ENCODE results near the gene WNK1.

The WNK1 gene

GRCh38 chr12:728781-729180, 23.6 kb upstream of the WNK1 start:
- no peaks in the 10 kb centered on the region for H3K4me1 ChIP-seq
- H2AFZ ChIP-seq, result no peak overlapping the region
- H3K9me3 ChIP-seq (ENCODE audit: control insufficient read depth, low read length), result no peaks in the 10 kb centered on the region
- no peak overlapping the region for H3K4me2 ChIP-seq (ENCODE audit: low read length)
- H3K9ac ChIP-seq, result no peak overlapping the region
- no peak overlapping the region for H3K27ac ChIP-seq
- H3K36me3 ChIP-seq (ENCODE audit: control insufficient read depth, insufficient read depth, low read length), result no peaks in the 10 kb centered on the region
- H3K4me3 ChIP-seq (ENCODE audit: low read depth, low read length), result no peak overlapping the region
- TF ChIP-seq CTCF (IDR thresholded peaks at IDR 0.05), result no peak
- no peaks in the 10 kb centered on the region for H3K27me3 ChIP-seq (ENCODE audit: control insufficient read depth, insufficient read depth, low read length)
- H3K79me2 ChIP-seq, result no peaks in the 10 kb centered on the region

GRCh38 chr12:729221-729620, 23.2 kb upstream of the WNK1 start:
- Histone ChIP-seq H3K9me3 (ENCODE audit: control insufficient read depth, low read length) (no peaks in the 10 kb centered on the region), H3K27ac (no peak overlapping the region), H3K36me3 (ENCODE audit: control insufficient read depth, insufficient read depth, low read length) (no peaks in the 10 kb centered on the region), H3K27me3 (ENCODE audit: control insufficient read depth, insufficient read depth, low read length) (no peaks in the 10 kb centered on the region), H3K4me3 (ENCODE audit: low read depth, low read length) (no peak overlapping the region), H2AFZ (no peak overlapping the region), H3K4me1 (no peaks in the 10 kb centered on the region), H3K79me2 (no peaks in the 10 kb centered on the region), H3K9ac (no peak overlapping the region), H3K4me2 (ENCODE audit: low read length) (no peak overlapping the region)
- no peak for TF ChIP-seq CTCF (IDR thresholded peaks at IDR 0.05)

GRCh38 chr12:730550-730949, 21.8 kb upstream of the WNK1 start:
- Histone ChIP-seq H3K4me2 (ENCODE audit: low read length) (no peak overlapping the region), H3K27ac (no peak overlapping the region), H3K9ac (no peak overlapping the region), H2AFZ (no peak overlapping the region), H3K27me3 (ENCODE audit: control insufficient read depth, insufficient read depth, low read length) (no peaks in the 10 kb centered on the region), H3K36me3 (ENCODE audit: control insufficient read depth, insufficient read depth, low read length) (no peaks in the 10 kb centered on the region), H3K79me2 (no peaks in the 10 kb centered on the region), H3K4me1 (no peaks in the 10 kb centered on the region), H3K9me3 (ENCODE audit: control insufficient read depth, low read length) (no peaks in the 10 kb centered on the region), H3K4me3 (ENCODE audit: low read depth, low read length) (no peak overlapping the region)
- TF ChIP-seq CTCF (IDR thresholded peaks at IDR 0.05), result no peak

GRCh38 chr12:737122-737739, 15.1 kb upstream of the WNK1 start:
- Histone ChIP-seq H3K4me1 (peaks cover 11% of the 10 kb centered on the region), H2AFZ (no peak overlapping the region), H3K4me2 (ENCODE audit: low read length) (no peak overlapping the region), H3K4me3 (ENCODE audit: low read depth, low read length) (no peak overlapping the region), H3K9ac (no peak overlapping the region), H3K36me3 (ENCODE audit: control insufficient read depth, insufficient read depth, low read length) (no peaks in the 10 kb centered on the region), H3K9me3 (ENCODE audit: control insufficient read depth, low read length) (no peaks in the 10 kb centered on the region), H3K79me2 (no peaks in the 10 kb centered on the region), H3K27me3 (ENCODE audit: control insufficient read depth, insufficient read depth, low read length) (no peaks in the 10 kb centered on the region), H3K27ac (no peak overlapping the region)
- TF ChIP-seq CTCF (IDR thresholded peaks at IDR 0.05), result no peak

- Histone ChIP-seq H3K27ac (no peak overlapping the region), H3K4me2 (ENCODE audit: low read length) (no peak overlapping the region), H2AFZ (no peak overlapping the region), H3K4me1 (peaks cover 11% of the 10 kb centered on the region), H3K79me2 (no peaks in the 10 kb centered on the region), H3K27me3 (ENCODE audit: control insufficient read depth, insufficient read depth, low read length) (no peaks in the 10 kb centered on the region), H3K9me3 (ENCODE audit: control insufficient read depth, low read length) (no peaks in the 10 kb centered on the region), H3K36me3 (ENCODE audit: control insufficient read depth, insufficient read depth, low read length) (no peaks in the 10 kb centered on the region), H3K9ac (no peak overlapping the region), H3K4me3 (ENCODE audit: low read depth, low read length) (no peak overlapping the region)
- no peak for TF ChIP-seq CTCF (IDR thresholded peaks at IDR 0.05)
Measured at GRCh38 chr12:738712-739111, 13.7 kb upstream of the WNK1 start.

Measured in parathyroid adenoma (tissue), 2 donors.